ENCODE results near the gene EPAS1. TPM values are rescaled to one million over a fixed set of nuclear protein-coding genes. Genes with fewer than 3 reads are reported as not detected.

EPAS1 gene
- total RNA-seq, 1 experiment from 2014 or later = 8.5 TPM

GRCh38 chr2:46283693-46284092 lies 13.5 kb upstream of the EPAS1 start (continued):
- no peak for TF ChIP-seq SMAD3 (CRISPR knock-in tag; IDR thresholded peaks at IDR 0.05; ENCODE audit: borderline replicate concordance)

DNA sequence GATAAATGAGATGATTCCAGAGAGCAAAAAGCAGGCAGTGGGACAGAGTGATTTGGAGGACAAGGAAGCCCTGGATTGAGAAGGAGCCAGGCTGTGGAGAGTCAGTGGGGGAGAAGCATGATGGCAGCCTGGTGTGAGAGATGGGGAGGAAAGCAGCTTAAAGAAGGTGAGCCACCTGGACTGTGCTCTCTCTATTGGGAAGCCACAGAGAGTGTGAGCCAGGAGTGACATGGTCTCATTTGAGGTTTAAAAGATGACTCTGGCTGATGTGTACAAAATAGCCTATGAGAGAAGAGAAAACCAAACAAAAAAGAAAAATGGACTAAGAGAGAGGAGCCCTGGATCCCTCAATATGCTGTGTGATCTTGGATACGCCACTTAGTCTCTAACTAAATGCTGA lies 12.9 kb upstream of the EPAS1 start:
- Mint-ChIP-seq H3K4me3 (no peak overlapping the region), H3K9me3 (no peaks in the 10 kb centered on the region), H3K27ac (no peak overlapping the region), H3K4me1 (peaks cover 15% of the 10 kb centered on the region), H3K27me3 (ENCODE audit: low read depth) (no peaks in the 10 kb centered on the region; the same call in 1 of the 2 replicates), H3K36me3 (no peaks in the 10 kb centered on the region)
- DNase-seq (ENCODE audit: low spot score) = no peak
- CTCF ChIA-PET = interaction anchor here (0.6 to 2.5 kb wide), 2 partner anchors 10 to 338 kb away, joined by 3 to 9 read pairs; no protein-coding TSS in a partner anchor
- TF ChIP-seq ZNF263 (CRISPR knock-in tag; IDR thresholded peaks at IDR 0.05; ENCODE audit: low read depth) (no peak), KAT7 (CRISPR knock-in tag; IDR thresholded peaks at IDR 0.05; ENCODE audit: borderline replicate concordance) (no peak), ATF3 (CRISPR knock-in tag; conservative IDR thresholded peaks at IDR 0.05) (no peak), FOXP1 (CRISPR knock-in tag; IDR thresholded peaks at IDR 0.05; ENCODE audit: borderline replicate concordance) (no peak), RELA (CRISPR knock-in tag; IDR thresholded peaks at IDR 0.05; ENCODE audit: borderline replicate concordance) (no peak), NR3C1 (CRISPR knock-in tag; conservative IDR thresholded peaks at IDR 0.05; ENCODE audit: low read depth) (no peak), ELF4 (CRISPR knock-in tag; IDR thresholded peaks at IDR 0.05; ENCODE audit: low read depth) (no peak), FOXK1 (CRISPR knock-in tag; IDR thresholded peaks at IDR 0.05) (no peak), NFE2L1 (CRISPR knock-in tag; IDR thresholded peaks at IDR 0.05) (no peak)
- TF ChIP-seq, protein P1, sequence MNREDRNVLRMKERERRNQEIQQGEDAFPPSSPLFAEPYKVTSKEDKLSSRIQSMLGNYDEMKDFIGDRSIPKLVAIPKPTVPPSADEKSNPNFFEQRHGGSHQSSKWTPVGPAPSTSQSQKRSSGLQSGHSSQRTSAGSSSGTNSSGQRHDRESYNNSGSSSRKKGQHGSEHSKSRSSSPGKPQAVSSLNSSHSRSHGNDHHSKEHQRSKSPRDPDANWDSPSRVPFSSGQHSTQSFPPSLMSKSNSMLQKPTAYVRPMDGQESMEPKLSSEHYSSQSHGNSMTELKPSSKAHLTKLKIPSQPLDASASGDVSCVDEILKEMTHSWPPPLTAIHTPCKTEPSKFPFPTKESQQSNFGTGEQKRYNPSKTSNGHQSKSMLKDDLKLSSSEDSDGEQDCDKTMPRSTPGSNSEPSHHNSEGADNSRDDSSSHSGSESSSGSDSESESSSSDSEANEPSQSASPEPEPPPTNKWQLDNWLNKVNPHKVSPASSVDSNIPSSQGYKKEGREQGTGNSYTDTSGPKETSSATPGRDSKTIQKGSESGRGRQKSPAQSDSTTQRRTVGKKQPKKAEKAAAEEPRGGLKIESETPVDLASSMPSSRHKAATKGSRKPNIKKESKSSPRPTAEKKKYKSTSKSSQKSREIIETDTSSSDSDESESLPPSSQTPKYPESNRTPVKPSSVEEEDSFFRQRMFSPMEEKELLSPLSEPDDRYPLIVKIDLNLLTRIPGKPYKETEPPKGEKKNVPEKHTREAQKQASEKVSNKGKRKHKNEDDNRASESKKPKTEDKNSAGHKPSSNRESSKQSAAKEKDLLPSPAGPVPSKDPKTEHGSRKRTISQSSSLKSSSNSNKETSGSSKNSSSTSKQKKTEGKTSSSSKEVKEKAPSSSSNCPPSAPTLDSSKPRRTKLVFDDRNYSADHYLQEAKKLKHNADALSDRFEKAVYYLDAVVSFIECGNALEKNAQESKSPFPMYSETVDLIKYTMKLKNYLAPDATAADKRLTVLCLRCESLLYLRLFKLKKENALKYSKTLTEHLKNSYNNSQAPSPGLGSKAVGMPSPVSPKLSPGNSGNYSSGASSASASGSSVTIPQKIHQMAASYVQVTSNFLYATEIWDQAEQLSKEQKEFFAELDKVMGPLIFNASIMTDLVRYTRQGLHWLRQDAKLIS (CRISPR knock-in tag; IDR thresholded peaks at IDR 0.05; ENCODE audit: borderline replicate concordance) = no peak
- TF ChIP-seq, protein P2, sequence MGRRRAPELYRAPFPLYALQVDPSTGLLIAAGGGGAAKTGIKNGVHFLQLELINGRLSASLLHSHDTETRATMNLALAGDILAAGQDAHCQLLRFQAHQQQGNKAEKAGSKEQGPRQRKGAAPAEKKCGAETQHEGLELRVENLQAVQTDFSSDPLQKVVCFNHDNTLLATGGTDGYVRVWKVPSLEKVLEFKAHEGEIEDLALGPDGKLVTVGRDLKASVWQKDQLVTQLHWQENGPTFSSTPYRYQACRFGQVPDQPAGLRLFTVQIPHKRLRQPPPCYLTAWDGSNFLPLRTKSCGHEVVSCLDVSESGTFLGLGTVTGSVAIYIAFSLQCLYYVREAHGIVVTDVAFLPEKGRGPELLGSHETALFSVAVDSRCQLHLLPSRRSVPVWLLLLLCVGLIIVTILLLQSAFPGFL (CRISPR knock-in tag; IDR thresholded peaks at IDR 0.05; ENCODE audit: borderline replicate concordance) = no peak
- TF ChIP-seq, protein P3, sequence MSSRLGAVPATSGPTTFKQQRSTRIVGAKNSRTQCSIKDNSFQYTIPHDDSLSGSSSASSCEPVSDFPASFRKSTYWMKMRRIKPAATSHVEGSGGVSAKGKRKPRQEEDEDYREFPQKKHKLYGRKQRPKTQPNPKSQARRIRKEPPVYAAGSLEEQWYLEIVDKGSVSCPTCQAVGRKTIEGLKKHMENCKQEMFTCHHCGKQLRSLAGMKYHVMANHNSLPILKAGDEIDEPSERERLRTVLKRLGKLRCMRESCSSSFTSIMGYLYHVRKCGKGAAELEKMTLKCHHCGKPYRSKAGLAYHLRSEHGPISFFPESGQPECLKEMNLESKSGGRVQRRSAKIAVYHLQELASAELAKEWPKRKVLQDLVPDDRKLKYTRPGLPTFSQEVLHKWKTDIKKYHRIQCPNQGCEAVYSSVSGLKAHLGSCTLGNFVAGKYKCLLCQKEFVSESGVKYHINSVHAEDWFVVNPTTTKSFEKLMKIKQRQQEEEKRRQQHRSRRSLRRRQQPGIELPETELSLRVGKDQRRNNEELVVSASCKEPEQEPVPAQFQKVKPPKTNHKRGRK (CRISPR knock-in tag; IDR thresholded peaks at IDR 0.05; ENCODE audit: borderline replicate concordance) = no peak
- POLR2A ChIA-PET = no interaction called here
- ATAC-seq = no peak

GRCh38 chr2:46284796-46285195 lies 12.4 kb upstream of the EPAS1 start:
- no peaks in the 10 kb centered on the region for H3K9me3 Mint-ChIP-seq
- no peak overlapping the region for H3K4me3 Mint-ChIP-seq
- ChIA-PET CTCF (interaction anchor here (0.6 to 2.5 kb wide), 2 partner anchors 9 to 338 kb away, joined by 3 to 9 read pairs; no protein-coding TSS in a partner anchor), POLR2A (no interaction called here)
- no peaks in the 10 kb centered on the region for H3K36me3 Mint-ChIP-seq
- no peak overlapping the region for H3K27ac Mint-ChIP-seq
- no peak for DNase-seq (ENCODE audit: low spot score)
- ATAC-seq = no peak
- H3K27me3 Mint-ChIP-seq (ENCODE audit: low read depth) = no peaks in the 10 kb centered on the region; the same call in 1 of the 2 replicates
- peaks cover 15% of the 10 kb centered on the region for H3K4me1 Mint-ChIP-seq
- TF ChIP-seq NFE2L1 (CRISPR knock-in tag; IDR thresholded peaks at IDR 0.05) (no peak), FOXJ3 (CRISPR knock-in tag; IDR thresholded peaks at IDR 0.05; ENCODE audit: borderline replicate concordance) (no peak), HMGA2 (CRISPR knock-in tag; IDR thresholded peaks at IDR 0.05) (no peak), MAX (CRISPR knock-in tag; IDR thresholded peaks at IDR 0.05) (no peak), JUN (CRISPR knock-in tag; IDR thresholded peaks at IDR 0.05) (no peak), KAT7 (CRISPR knock-in tag; IDR thresholded peaks at IDR 0.05; ENCODE audit: borderline replicate concordance) (no peak), SOX15 (CRISPR knock-in tag; IDR thresholded peaks at IDR 0.05) (no peak), EMX1 (CRISPR knock-in tag; IDR thresholded peaks at IDR 0.05) (no peak)
- TF ChIP-seq, protein P4, sequence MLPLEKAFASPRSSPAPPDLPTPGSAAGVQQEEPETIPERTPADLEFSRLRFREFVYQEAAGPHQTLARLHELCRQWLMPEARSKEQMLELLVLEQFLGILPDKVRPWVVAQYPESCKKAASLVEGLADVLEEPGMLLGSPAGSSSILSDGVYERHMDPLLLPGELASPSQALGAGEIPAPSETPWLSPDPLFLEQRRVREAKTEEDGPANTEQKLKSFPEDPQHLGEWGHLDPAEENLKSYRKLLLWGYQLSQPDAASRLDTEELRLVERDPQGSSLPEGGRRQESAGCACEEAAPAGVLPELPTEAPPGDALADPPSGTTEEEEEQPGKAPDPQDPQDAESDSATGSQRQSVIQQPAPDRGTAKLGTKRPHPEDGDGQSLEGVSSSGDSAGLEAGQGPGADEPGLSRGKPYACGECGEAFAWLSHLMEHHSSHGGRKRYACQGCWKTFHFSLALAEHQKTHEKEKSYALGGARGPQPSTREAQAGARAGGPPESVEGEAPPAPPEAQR (CRISPR knock-in tag; IDR thresholded peaks at IDR 0.05) = no peak
- TF ChIP-seq, protein P5, sequence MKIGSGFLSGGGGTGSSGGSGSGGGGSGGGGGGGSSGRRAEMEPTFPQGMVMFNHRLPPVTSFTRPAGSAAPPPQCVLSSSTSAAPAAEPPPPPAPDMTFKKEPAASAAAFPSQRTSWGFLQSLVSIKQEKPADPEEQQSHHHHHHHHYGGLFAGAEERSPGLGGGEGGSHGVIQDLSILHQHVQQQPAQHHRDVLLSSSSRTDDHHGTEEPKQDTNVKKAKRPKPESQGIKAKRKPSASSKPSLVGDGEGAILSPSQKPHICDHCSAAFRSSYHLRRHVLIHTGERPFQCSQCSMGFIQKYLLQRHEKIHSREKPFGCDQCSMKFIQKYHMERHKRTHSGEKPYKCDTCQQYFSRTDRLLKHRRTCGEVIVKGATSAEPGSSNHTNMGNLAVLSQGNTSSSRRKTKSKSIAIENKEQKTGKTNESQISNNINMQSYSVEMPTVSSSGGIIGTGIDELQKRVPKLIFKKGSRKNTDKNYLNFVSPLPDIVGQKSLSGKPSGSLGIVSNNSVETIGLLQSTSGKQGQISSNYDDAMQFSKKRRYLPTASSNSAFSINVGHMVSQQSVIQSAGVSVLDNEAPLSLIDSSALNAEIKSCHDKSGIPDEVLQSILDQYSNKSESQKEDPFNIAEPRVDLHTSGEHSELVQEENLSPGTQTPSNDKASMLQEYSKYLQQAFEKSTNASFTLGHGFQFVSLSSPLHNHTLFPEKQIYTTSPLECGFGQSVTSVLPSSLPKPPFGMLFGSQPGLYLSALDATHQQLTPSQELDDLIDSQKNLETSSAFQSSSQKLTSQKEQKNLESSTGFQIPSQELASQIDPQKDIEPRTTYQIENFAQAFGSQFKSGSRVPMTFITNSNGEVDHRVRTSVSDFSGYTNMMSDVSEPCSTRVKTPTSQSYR (CRISPR knock-in tag; IDR thresholded peaks at IDR 0.05) = no peak

All from WTC11 (cell line).